Parathyroid adenoma (tissue), 2 donors: ENCODE results near the gene C9.

ENCODE experiments used
- H2AFZ ChIP-seq: fragments of 300-600 bp; sonication (generic); one replicate; pipeline ENCODE4 v1.7.0; 2017; ENCODE audit warnings: antibody characterized with exemption, mild to moderate bottlenecking
- H3K27ac ChIP-seq: fragments of 300-600 bp; sonication (generic); one replicate; pipeline ENCODE4 v1.7.0; 2017
- H3K27me3 ChIP-seq: fragments of 300-600 bp; sonication (generic); one replicate; pipeline ENCODE4 v1.7.0; 2017; ENCODE audit warnings: low read length; ENCODE audit not compliant: control insufficient read depth, insufficient read depth
- H3K36me3 ChIP-seq: fragments of 300-600 bp; sonication (generic); one replicate; pipeline ENCODE4 v1.7.0; 2017; ENCODE audit warnings: low read length; ENCODE audit not compliant: control insufficient read depth, insufficient read depth
- H3K4me1 ChIP-seq: fragments of 300-600 bp; sonication (generic); one replicate; pipeline ENCODE4 v1.7.0; 2017; ENCODE audit warnings: control low read depth
- H3K4me2 ChIP-seq: fragments of 300-600 bp; sonication (generic); one replicate; pipeline ENCODE4 v1.7.0; 2017; ENCODE audit warnings: low read length
- H3K4me3 ChIP-seq: fragments of 300-600 bp; sonication (generic); one replicate; pipeline ENCODE4 v1.7.0; 2017; ENCODE audit warnings: low read depth, low read length
- H3K79me2 ChIP-seq: fragments of 300-600 bp; sonication (generic); one replicate; pipeline ENCODE4 v1.7.0; 2017; ENCODE audit warnings: control low read depth
- H3K9ac ChIP-seq: fragments of 300-600 bp; sonication (generic); one replicate; pipeline ENCODE4 v1.7.0; 2017; ENCODE audit warnings: mild to moderate bottlenecking
- H3K9me3 ChIP-seq: fragments of 300-600 bp; sonication (generic); one replicate; pipeline ENCODE4 v1.7.0; 2017; ENCODE audit warnings: low read length; ENCODE audit not compliant: control insufficient read depth
- TF ChIP-seq, protein P1 (sequence below): fragments of 300-600 bp; sonication (generic); IDR thresholded peaks from one replicate; pipeline ENCODE4 v1.7.0; 2017; ENCODE audit warnings: antibody characterized with exemption, mild to moderate bottlenecking
- donor health status: primary hyperparathyroidism.

C9 gene

DNA sequence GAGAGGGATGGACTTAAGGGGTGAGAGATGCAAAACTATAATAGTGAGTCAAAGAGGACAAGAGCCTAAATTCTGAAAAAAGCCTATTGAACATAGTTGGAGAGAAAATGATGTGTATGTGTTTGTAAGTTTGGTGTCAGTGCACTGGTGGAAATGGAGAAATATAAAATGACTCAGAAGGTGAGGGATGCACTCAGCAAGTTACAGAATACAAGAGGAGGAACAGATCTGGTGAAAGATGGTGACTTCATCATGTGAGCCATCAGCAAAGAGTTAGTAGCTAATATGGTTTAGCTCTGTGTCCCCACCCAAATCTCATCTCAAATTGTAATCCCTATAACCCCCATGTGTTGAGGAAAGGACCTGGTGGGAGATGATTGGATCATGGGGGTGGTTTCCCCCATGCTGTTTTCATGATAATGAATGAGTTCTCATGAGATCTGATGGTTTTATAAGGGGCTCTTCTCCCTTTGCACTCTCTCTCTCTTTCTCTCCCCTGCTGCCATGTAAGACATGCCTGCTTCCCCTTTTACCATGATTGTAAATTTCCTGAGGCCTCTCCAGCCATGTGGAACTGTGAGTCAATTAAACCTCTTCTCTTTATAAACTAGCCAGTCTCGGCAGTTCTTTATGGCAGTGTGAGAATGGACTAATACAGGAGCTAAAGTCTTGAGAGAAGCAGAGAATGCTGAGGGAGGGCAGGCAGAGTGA lies 114.6 kb downstream of the C9 start:
- no peak overlapping the region for H2AFZ ChIP-seq

GRCh38 chr5:39249069-39249468 lies 115.2 kb downstream of the C9 start:
- no peaks in the 10 kb centered on the region for H3K4me1 ChIP-seq
- no peaks in the 10 kb centered on the region for H3K27me3 ChIP-seq
- TF ChIP-seq, protein P1, sequence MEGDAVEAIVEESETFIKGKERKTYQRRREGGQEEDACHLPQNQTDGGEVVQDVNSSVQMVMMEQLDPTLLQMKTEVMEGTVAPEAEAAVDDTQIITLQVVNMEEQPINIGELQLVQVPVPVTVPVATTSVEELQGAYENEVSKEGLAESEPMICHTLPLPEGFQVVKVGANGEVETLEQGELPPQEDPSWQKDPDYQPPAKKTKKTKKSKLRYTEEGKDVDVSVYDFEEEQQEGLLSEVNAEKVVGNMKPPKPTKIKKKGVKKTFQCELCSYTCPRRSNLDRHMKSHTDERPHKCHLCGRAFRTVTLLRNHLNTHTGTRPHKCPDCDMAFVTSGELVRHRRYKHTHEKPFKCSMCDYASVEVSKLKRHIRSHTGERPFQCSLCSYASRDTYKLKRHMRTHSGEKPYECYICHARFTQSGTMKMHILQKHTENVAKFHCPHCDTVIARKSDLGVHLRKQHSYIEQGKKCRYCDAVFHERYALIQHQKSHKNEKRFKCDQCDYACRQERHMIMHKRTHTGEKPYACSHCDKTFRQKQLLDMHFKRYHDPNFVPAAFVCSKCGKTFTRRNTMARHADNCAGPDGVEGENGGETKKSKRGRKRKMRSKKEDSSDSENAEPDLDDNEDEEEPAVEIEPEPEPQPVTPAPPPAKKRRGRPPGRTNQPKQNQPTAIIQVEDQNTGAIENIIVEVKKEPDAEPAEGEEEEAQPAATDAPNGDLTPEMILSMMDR = no peak
- H3K4me3 ChIP-seq = no peak overlapping the region
- H3K4me2 ChIP-seq = no peak overlapping the region
- no peaks in the 10 kb centered on the region for H3K9me3 ChIP-seq
- H3K79me2 ChIP-seq = no peaks in the 10 kb centered on the region
- H3K27ac ChIP-seq = no peak overlapping the region
- H3K36me3 ChIP-seq = no peaks in the 10 kb centered on the region
- no peak overlapping the region for H3K9ac ChIP-seq
- no peak overlapping the region for H2AFZ ChIP-seq

More for the DNA sequence above, 114.6 kb downstream of the C9 start:
- Histone ChIP-seq H3K4me2 (no peak overlapping the region), H3K9ac (no peak overlapping the region), H3K9me3 (no peaks in the 10 kb centered on the region), H3K27me3 (no peaks in the 10 kb centered on the region), H3K36me3 (no peaks in the 10 kb centered on the region), H3K79me2 (no peaks in the 10 kb centered on the region), H3K27ac (no peak overlapping the region), H3K4me3 (no peak overlapping the region), H3K4me1 (no peaks in the 10 kb centered on the region)
- TF ChIP-seq, protein P1 = no peak

GRCh38 chr5:39240750-39241149 lies 123.5 kb downstream of the C9 start:
- Histone ChIP-seq H3K4me2 (no peak overlapping the region), H3K4me1 (no peaks in the 10 kb centered on the region), H3K27ac (no peak overlapping the region), H3K9ac (no peak overlapping the region), H3K4me3 (no peak overlapping the region), H3K9me3 (no peaks in the 10 kb centered on the region), H2AFZ (no peak overlapping the region), H3K27me3 (no peaks in the 10 kb centered on the region), H3K36me3 (peaks cover 4% of the 10 kb centered on the region), H3K79me2 (no peaks in the 10 kb centered on the region)
- TF ChIP-seq, protein P1 = no peak

GRCh38 chr5:39238366-39239105 lies 125.8 kb downstream of the C9 start:
- Histone ChIP-seq H3K4me3 (no peak overlapping the region), H3K36me3 (peaks cover 4% of the 10 kb centered on the region), H3K9ac (no peak overlapping the region), H3K4me1 (no peaks in the 10 kb centered on the region), H3K4me2 (no peak overlapping the region), H2AFZ (no peak overlapping the region), H3K27me3 (no peaks in the 10 kb centered on the region), H3K27ac (no peak overlapping the region), H3K79me2 (no peaks in the 10 kb centered on the region), H3K9me3 (no peaks in the 10 kb centered on the region)
- TF ChIP-seq, protein P1 = no peak
